ENCODE data around the gene ZFHX3.

Gene ZFHX3

GRCh38 chr16:72853575-72854266 lies 194.2 kb downstream of the ZFHX3 start:
- Histone ChIP-seq H3K4me3 (no peak overlapping the region), H3K27ac (peak overlapping the region; percentile 65 to 99), H3K36me3 (no peaks in the 10 kb centered on the region), H3K27me3 (no peaks in the 10 kb centered on the region), H3K9me3 (no peaks in the 10 kb centered on the region), H3K4me1 (peaks cover 0 to 92% (median 54%) of the 10 kb centered on the region in 4 donors)
- no peak for TF ChIP-seq CTCF (IDR thresholded peaks at IDR 0.05)
- intact Hi-C loops (cut with DNase I; ENCODE audit: low total_unique reads), result loop anchor here (5.0 kb wide), 1 partner anchor 84 kb away; no protein-coding TSS in a partner anchor
- DNase-seq, result peak in 1 of 2 donors; percentile 49

GRCh38 chr16:72852421-72852820 lies 195.5 kb downstream of the ZFHX3 start:
- Histone ChIP-seq H3K4me3 (no peak overlapping the region), H3K9me3 (no peaks in the 10 kb centered on the region), H3K4me1 (peaks cover 0 to 92% (median 55%) of the 10 kb centered on the region in 4 donors), H3K27me3 (no peaks in the 10 kb centered on the region), H3K36me3 (no peaks in the 10 kb centered on the region), H3K27ac (peak overlapping the region; percentile 65 to 99)
- TF ChIP-seq CTCF (IDR thresholded peaks at IDR 0.05), result no peak
- intact Hi-C loops (cut with DNase I; ENCODE audit: low total_unique reads), result loop anchor here (5.0 kb wide), 1 partner anchor 85 kb away; no protein-coding TSS in a partner anchor
- no peak for DNase-seq

- no peaks in the 10 kb centered on the region for H3K36me3 ChIP-seq
- intact Hi-C loops (cut with DNase I; ENCODE audit: low total_unique reads), result loop anchor here (5.0 kb wide), 1 partner anchor 86 kb away; no protein-coding TSS in a partner anchor
- H3K4me1 ChIP-seq, result peaks cover 0 to 93% (median 67%) of the 10 kb centered on the region in 4 donors
- peak overlapping the region; percentile 96 to 99 for H3K27ac ChIP-seq
- peak; percentile 51 to 94 for DNase-seq
- H3K9me3 ChIP-seq, result no peaks in the 10 kb centered on the region
- H3K27me3 ChIP-seq, result no peaks in the 10 kb centered on the region
- TF ChIP-seq CTCF (IDR thresholded peaks at IDR 0.05), result no peak
- peak overlapping the region in 1 of 2 donors; percentile 5 for H3K4me3 ChIP-seq
Measured at GRCh38 chr16:72850853-72851252, 197.1 kb downstream of the ZFHX3 start.

GRCh38 chr16:72850021-72850420 lies 197.9 kb downstream of the ZFHX3 start:
- Histone ChIP-seq H3K4me3 (no peak overlapping the region), H3K36me3 (no peaks in the 10 kb centered on the region), H3K4me1 (peaks cover 0 to 98% (median 76%) of the 10 kb centered on the region in 4 donors), H3K27me3 (no peaks in the 10 kb centered on the region), H3K27ac (peak overlapping the region; percentile 96 to 99), H3K9me3 (no peaks in the 10 kb centered on the region)
- peak in 1 of 2 donors; percentile 53 for DNase-seq
- intact Hi-C loops (cut with DNase I; ENCODE audit: low total_unique reads), result loop anchor here (5.0 kb wide), 1 partner anchor 87 kb away; no protein-coding TSS in a partner anchor
- no peak for TF ChIP-seq CTCF (IDR thresholded peaks at IDR 0.05)

GRCh38 chr16:72848759-72849664 lies 198.9 kb downstream of the ZFHX3 start:
- intact Hi-C loops (cut with DNase I; ENCODE audit: low total_unique reads), result loop anchor here (5.0 kb wide), 1 partner anchor 218 kb away; no protein-coding TSS in a partner anchor
- no peaks in the 10 kb centered on the region for H3K36me3 ChIP-seq
- TF ChIP-seq CTCF (IDR thresholded peaks at IDR 0.05), result no peak
- peak overlapping the region; percentile 96 to 99 for H3K27ac ChIP-seq
- peaks cover 0 to 98% (median 79%) of the 10 kb centered on the region in 4 donors for H3K4me1 ChIP-seq
- peak; percentile 85 to 98 for DNase-seq
- H3K9me3 ChIP-seq, result no peaks in the 10 kb centered on the region
- H3K27me3 ChIP-seq, result no peaks in the 10 kb centered on the region
- H3K4me3 ChIP-seq, result peak overlapping the region; percentile 38 to 46
